ENCODE data around the gene VDAC1. TPM values are rescaled to one million over a fixed set of nuclear protein-coding genes. Genes with fewer than 3 reads are reported as not detected.
"Not testable (repeated sequence)": the region's sequence is repeated elsewhere in the genome, so short reads cannot be mapped to it uniquely, and the experiment has no call there.

VDAC1 gene
- total RNA-seq, 4 donors from 2014 or later: 122 to 166 (median 136) TPM

DNA sequence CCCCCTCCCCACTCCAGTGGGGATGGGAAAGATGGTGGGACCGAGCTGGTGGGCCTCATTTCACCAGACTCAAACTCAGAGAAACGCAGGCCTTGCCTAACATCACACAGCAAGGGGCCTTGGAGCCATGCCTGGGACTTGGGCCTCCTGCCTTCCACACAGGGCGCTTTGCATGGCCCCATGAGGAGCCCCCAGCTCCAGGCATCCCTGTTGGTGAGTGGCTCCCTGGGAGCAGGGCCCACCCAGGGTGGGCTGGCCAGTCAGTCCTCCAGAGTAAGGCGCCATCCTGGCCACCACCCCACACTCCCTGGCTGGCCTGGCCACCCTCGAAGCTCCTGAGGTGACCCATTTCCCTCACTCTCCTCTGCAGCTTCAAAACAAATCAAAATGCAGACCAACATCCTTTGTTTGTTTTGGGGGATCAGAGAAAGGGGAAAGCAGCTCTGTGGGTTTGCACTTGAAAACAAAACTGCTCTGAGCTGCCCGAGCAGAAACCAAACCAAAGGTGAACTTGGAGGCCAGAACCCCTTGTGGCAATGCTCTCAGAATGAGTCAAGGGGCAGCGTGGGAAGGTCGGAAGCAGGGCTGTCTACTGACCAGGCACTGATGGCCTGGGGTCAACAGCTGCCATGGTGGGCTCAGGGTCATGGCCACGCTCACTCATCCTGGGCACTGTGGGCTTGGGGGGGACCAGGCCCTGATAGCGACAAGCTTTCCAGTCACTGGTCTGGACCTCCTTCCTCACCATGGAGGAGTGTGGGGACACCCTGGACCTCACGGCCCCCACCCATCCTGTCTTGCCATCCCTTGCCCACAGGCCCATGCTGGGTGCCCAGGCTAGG, 37.0 kb upstream of the VDAC1 start:
- intact Hi-C loops (cut with DNase I): loop anchor here (5.0 to 10.0 kb wide), 2 partner anchors 101 to 243 kb away; no protein-coding TSS in a partner anchor
- Histone ChIP-seq H3K27ac (no peak overlapping the region), H3K36me3 (no peaks in the 10 kb centered on the region), H3K27me3 (no peaks in the 10 kb centered on the region), H3K4me3 (replicated peaks in 1 of 3) (no peak overlapping the region), H3K4me1 (no peaks in the 10 kb centered on the region), H3K9me3 (no peaks in the 10 kb centered on the region)
- TF ChIP-seq POLR2A (IDR thresholded peaks at IDR 0.05): no peak
- 79 to 85% methylated on average over 6 to 11 of the region's 11 CpGs for WGBS, 2 donors
- no peak for DNase-seq

DNA sequence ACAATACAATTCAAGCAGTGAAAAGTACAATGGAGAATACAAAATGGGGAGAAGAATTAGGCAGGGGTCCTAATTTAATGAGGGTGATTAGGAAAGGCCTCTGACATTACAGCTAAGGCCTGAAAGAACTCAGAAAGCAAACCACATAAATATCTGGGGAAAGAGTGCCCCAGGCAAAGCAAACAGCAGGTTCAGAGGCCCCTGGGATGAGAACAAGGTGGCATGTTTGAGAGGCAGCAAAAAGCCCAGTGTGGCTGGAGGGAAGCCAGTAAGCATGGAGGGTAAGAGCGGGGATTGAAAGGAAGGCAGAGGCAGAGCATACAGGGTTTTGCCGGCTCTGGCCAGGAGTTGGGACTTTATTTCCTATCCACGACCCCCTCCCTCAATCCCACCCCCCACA, 33.4 kb upstream of the VDAC1 start:
- H3K27ac ChIP-seq: no peak overlapping the region
- no peaks in the 10 kb centered on the region for H3K36me3 ChIP-seq
- 43 to 47% methylated on average over 3 of the region's 3 CpGs for WGBS, 2 donors
- H3K27me3 ChIP-seq: no peaks in the 10 kb centered on the region
- peak; percentile 21 to 31 for DNase-seq
- H3K4me1 ChIP-seq: no peaks in the 10 kb centered on the region
- intact Hi-C loops (cut with DNase I): no loop called here
- no peak overlapping the region for H3K4me3 ChIP-seq (replicated peaks in 1 of 3)
- H3K9me3 ChIP-seq: no peaks in the 10 kb centered on the region
- TF ChIP-seq, protein P1, sequence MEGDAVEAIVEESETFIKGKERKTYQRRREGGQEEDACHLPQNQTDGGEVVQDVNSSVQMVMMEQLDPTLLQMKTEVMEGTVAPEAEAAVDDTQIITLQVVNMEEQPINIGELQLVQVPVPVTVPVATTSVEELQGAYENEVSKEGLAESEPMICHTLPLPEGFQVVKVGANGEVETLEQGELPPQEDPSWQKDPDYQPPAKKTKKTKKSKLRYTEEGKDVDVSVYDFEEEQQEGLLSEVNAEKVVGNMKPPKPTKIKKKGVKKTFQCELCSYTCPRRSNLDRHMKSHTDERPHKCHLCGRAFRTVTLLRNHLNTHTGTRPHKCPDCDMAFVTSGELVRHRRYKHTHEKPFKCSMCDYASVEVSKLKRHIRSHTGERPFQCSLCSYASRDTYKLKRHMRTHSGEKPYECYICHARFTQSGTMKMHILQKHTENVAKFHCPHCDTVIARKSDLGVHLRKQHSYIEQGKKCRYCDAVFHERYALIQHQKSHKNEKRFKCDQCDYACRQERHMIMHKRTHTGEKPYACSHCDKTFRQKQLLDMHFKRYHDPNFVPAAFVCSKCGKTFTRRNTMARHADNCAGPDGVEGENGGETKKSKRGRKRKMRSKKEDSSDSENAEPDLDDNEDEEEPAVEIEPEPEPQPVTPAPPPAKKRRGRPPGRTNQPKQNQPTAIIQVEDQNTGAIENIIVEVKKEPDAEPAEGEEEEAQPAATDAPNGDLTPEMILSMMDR (IDR thresholded peaks at IDR 0.05): no peak
- no peak for TF ChIP-seq POLR2A (IDR thresholded peaks at IDR 0.05)

DNA sequence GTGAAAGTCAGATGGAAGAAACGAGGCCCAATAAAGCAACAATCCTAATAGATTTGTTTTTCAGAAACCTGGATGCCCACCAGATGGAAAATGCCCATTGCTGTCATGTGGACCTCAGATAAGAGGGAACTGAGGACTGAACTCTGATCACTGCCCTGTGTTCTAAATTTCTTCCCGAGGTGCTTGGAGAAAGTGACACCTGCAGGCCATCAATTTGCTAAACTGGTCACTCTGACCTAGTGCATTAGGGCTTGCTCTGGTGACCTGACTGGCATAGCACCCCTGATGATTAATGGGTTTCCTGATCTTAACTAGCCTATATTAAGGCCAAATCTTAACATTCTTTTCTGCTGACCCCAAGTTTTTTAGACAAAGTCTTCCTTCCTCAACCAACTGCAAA, 32.4 kb upstream of the VDAC1 start:
- DNase-seq: no peak
- H3K4me3 ChIP-seq (replicated peaks in 1 of 3): no peak overlapping the region
- H3K27ac ChIP-seq: no peak overlapping the region
- intact Hi-C loops (cut with DNase I): no loop called here
- no peaks in the 10 kb centered on the region for H3K27me3 ChIP-seq
- WGBS, 2 donors: 67 to 68% methylated on average over 2 of the region's 2 CpGs
- no peaks in the 10 kb centered on the region for H3K4me1 ChIP-seq
- TF ChIP-seq POLR2A (IDR thresholded peaks at IDR 0.05): no peak
- TF ChIP-seq, protein P1 (IDR thresholded peaks at IDR 0.05): no peak
- no peaks in the 10 kb centered on the region for H3K36me3 ChIP-seq
- H3K9me3 ChIP-seq: no peaks in the 10 kb centered on the region

DNA sequence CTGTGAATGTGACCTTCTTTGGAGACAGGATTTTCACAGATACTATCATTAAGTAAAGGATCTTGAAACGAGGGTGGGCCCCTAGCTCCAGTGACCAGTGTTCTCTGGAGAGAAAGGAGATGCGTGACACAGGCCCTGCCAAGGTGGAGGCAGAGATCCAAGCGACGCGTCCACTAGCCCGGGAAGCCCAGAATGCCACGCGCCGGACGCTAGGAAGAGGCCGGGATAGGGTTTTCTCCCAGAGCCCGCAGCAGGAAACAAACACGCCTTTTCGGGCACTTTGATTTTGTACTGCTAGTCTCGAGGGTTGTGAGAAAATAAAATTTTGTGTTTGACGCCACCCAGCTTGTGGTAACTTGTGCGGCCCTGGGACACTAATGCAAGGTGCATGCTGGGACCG, 29.6 kb upstream of the VDAC1 start:
- Histone ChIP-seq H3K9me3 (no peaks in the 10 kb centered on the region), H3K36me3 (no peaks in the 10 kb centered on the region), H3K27me3 (no peaks in the 10 kb centered on the region), H3K4me3 (replicated peaks in 1 of 3) (no peak overlapping the region), H3K27ac (no peak overlapping the region), H3K4me1 (no peaks in the 10 kb centered on the region)
- 89 to 90% methylated on average over 18 of the region's 18 CpGs for WGBS, 2 donors
- intact Hi-C loops (cut with DNase I): no loop called here
- TF ChIP-seq POLR2A (IDR thresholded peaks at IDR 0.05): no peak
- TF ChIP-seq, protein P1 (IDR thresholded peaks at IDR 0.05): no peak
- DNase-seq: no peak

DNA sequence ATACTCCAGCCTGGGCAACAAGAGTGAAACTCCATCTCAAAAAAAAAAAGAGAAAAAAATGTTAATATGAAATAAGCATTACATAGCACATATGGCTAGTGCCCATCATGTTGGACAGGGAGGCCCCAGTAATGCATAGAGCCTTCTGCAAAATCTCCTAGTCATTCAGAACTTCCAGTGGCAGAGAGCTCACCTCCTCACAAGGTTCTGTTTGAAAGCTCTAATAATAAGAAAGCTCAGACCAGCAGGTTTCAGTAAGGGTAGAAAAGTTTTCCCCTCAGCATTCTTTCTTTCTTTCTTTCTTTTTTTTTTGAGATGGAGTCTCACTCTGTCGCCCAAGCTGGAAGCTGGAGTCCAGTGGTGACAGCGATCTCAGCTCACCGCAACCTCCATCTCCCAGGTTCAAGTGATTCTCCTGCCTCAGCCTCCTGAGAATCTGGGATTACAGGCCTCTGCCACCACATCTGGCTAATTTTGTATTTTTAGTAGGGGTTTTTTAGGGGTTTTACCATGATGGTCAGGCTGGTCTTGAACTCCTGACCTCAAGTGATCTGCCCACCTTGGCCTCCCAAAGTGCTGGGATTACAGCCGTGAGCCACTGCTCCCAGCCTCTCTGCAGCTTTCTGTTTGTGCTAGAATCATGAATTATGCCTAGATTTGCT, 25.7 kb upstream of the VDAC1 start:
- H3K27ac ChIP-seq; DNase-seq; H3K4me3 ChIP-seq (replicated peaks in 1 of 3); H3K9me3 ChIP-seq; intact Hi-C loops (cut with DNase I); H3K27me3 ChIP-seq; H3K4me1 ChIP-seq; H3K36me3 ChIP-seq: not testable (repeated sequence)
- 85 to 88% methylated on average over 4 of the region's 4 CpGs for WGBS, 2 donors

DNA sequence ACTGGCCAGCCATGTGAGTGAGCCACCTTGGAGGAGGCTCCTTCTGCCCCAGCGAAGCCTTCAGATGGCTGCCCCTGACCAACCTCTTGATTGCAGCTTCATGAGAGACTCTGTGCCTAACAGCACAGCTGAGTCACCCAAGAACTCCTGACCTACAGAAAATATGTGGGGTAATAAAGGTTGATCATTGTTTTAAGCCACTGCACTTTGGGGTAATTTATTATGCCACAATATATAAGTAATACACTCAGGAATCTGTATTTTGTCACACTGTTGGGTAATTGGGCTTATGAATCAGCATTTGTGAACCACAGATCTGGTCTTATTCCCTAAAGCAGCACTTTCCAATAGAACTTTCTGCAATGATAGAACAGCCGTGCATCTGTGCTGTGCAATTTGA, 24.4 kb upstream of the VDAC1 start:
- Histone ChIP-seq H3K9me3 (no peaks in the 10 kb centered on the region), H3K4me1 (no peaks in the 10 kb centered on the region), H3K27me3 (no peaks in the 10 kb centered on the region), H3K27ac (no peak overlapping the region), H3K36me3 (no peaks in the 10 kb centered on the region), H3K4me3 (replicated peaks in 1 of 3) (no peak overlapping the region)
- TF ChIP-seq POLR2A (IDR thresholded peaks at IDR 0.05): no peak
- TF ChIP-seq, protein P1 (IDR thresholded peaks at IDR 0.05): no peak
- intact Hi-C loops (cut with DNase I): no loop called here
- no peak for DNase-seq
- WGBS, 2 donors: 95 to 98% methylated on average over 2 of the region's 2 CpGs
